Retina (tissue), 1 donor: ENCODE data around the gene C2CD5.
"Not testable (repeated sequence)": the region's sequence is repeated elsewhere in the genome, so short reads cannot be mapped to it uniquely, and the experiment has no call there.

Experiments used
- DNase-seq: peaks from one replicate; pipeline ENCODE4 v3.0.0-alpha.2; 2016

Gene C2CD5

DNA sequence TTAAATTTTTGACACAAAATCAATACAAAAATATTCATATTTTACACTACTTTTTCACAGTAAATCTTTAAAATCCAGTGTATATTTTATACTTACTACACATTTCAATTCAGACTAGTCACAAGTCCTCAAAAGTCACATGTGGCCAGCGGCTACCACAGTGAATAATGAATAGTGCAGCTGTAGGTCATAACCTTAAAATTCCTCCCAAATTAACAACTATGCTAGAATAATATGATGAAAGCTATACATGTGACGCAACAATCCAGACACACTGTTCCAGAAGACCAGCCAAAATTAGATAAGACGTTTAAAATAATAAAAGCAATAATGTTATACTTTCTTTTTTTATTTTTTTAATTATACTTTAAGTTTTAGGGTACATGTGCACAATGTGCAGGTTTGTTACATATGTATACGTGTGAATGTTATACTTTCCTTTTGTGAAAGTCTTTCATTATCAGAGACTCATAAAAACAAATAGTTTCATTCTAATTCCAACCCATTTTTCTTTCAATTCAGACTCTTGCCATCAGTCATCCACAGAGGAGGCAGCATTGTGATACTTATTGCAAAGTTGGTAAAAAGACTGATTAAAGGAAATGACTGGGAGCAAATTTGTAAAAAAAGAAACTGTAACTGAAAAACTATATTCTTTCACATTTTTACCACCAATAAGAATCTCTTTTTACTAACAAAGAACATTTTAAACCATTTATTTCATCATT, 67.0 kb downstream of the C2CD5 start:
- DNase-seq = no peak

DNA sequence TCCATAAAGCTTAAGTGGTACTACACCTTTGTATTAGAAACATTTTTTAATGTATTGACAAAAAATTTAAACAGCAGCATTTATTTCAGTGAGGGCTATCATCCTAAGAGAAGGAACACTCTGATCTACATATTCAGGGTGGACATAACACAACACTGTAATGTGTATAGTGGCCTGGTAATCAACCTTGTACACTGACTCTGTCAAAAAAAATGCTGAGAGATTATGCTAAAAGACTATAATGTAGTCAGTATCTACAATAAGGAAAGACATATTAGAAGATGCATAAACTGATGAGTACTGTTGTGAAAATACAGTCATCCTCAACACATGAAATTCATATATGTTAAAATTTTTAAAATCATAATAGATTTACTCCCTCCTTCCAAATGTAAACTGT, 68.2 kb downstream of the C2CD5 start:
- no peak for DNase-seq

DNA sequence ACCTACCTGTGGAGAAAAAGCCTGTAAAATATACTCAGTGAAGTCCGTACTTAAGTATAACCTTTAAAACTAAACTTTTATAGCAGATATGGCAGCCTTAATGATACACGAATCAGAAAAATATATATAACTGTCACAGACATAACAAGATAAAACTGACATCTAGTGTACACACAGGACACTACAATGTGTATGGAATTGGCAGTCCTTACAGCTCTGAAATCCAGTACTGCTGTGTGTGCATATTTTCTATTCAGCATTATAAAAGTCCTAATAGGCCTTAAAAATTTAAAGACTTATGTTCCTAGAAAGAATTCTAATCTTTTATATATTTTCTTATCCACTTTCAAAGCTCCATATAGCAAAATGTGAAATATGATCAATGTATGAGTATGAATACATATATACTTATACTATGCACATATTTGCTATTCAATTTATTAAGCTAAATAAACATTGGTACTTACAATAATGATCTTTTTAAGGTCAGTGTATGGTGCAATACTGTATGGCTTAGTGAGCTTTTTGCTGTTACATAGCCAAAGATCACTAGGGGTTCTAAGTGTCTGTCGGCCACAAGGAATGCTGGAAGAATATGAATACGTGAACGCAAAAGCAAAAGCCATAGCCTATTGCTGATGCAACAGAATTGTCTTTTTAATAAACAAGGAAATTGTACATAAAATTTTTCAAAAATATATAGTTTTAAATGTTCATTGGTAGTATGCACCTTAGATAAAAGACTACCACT, 69.2 kb downstream of the C2CD5 start:
- no peak for DNase-seq

DNA sequence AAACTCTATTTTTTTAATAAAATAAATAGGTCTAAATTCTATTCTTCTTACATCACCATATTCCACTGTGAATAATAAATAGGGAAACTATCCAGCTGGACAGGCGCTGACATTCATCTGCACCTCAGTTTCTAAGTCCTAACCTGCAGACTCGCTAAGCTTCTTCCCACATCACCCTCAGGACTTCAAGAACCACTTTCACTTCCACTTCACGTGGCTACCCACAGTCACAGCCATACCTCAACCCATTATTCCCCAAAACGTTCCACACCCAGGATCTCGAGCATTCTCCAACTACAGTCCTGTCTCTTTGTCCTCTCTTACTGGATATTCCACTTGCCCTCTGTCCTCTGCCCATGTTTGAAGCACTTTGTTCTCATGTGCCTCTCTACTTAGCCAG, 71.1 kb downstream of the C2CD5 start:
- DNase-seq = no peak

DNA sequence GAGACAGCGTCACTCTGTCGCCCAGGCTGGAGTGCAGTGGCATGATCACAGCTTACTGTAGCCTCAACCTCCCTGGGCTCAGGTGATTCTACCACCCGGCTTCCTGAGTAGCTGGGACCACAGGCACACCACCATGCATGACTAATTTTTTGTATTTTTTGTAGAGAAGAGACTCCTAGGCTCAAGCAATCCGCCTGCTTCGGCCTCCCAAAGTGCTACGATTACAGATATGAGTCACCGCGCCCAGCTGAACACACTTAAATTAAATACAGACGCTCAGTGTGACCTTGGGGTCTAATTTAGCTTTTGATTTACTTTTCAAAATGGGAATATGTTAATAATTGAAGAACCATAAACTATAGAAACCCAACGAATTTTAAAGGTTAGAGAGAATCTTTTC, 77.2 kb downstream of the C2CD5 start:
- DNase-seq = no peak

DNA sequence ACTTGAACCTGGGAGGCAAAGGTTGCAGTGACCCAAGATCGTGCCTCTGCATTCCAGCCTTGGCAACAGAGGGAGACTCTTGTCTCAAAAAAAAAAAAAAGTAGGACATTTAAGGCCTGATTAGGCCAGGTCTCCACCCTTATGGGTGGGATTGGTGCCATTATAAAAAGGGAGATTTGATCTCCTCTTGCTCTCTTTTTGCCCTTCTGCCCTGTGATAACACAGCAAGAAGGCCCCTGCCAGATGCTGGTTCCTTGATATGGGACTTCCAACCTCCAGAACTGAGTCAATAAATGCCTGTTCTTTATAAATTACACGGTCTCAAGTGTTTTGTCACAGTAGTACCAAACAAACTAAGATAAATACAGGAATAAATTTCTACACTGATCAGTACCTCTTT, 81.0 kb downstream of the C2CD5 start:
- DNase-seq = no peak

DNA sequence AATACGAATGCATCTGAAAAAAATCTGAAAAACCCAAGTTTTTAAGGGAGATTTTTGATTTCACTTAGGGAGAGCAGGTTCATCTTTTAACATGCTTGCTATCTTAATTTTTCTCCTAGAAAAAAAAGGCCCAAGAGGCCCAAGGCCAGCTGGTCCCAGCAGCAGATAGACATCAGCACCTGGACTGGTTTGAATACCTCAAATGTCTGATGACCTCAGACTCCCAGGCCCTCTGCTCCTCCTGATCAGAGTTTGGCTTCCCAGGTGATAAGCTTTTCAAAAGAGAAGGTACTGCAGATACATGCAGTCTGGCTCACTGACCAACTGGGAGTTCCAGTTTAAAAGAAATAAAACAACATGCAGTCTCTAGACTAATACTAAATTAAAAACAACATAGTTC, 82.6 kb downstream of the C2CD5 start:
- no peak for DNase-seq

DNA sequence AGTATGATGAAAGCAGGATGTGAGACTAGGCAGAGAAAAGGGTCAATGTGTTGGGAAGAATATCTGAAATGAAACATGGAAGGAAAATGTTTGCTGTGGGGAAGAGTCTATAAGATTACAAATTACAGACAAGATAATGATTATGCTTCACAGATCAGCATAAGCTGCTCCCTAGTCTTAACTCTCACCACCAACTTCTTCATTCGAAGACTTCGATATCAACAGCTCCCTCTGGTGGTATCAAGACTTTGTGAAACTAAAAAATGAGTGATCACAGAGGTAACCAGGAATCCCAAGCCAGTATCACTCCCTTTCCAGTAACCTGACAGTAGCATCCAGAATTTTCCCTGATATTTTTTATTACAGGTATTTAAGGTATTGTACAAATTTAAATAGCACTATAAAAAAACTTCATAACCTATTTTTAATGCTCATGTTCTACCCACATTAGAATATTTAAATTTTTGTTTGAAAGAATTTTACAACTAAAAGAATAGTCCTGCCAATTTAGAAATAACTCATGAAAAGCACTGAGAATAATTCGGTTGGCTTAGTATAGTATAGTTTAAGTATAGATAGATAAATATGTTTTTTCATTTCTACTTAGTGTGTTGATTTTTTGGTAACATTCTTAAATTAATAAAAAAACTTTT, 84.4 kb downstream of the C2CD5 start:
- DNase-seq = no peak

DNA sequence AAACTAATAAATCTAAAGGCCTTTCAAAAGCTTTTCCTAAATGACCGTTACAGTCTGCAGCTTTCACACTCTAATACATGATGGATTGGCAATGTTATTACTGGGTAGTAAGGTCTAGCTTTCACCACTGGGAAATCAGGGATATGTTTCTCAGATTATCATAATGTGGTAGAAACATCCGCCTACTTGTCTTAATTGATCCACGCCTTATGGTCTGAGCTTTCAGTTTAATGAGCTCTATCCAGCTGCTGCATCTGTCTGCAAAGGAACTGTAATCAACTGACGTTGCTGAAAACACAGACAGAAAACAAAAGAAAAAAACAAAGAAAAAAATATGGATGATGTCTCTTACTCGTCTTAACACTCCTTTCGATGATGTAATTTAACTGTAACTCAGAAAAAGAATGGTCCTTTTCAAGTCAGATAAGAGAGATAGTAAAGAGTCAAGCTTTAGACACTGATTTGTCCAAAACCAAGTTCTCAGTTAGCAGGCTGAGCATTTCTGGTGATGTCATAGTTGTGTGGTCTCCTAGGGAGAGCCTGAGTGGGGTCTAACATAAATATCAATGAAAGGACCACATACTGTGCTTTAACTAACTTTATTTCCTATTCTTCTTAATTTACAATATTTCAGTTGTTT, 85.9 kb downstream of the C2CD5 start:
- no peak for DNase-seq

DNA sequence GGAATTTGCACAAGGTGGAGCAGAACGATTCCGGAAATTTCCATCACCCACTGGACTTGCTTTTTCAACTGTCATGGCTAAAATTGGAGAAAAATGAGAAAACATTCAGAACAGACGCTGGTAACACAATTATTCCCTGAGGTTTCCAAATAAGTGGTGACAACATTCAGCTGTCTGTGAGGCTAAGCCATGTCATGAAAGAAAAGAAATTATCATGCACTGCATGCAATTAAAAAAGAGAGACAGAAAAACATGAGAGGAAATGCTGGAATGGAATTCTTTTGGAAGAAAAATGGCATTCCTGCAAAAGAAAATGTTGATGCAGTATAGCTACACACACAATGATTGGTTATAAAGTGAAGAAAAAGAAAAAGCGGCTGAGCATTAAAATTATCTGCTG, 87.3 kb downstream of the C2CD5 start:
- DNase-seq = no peak

DNA sequence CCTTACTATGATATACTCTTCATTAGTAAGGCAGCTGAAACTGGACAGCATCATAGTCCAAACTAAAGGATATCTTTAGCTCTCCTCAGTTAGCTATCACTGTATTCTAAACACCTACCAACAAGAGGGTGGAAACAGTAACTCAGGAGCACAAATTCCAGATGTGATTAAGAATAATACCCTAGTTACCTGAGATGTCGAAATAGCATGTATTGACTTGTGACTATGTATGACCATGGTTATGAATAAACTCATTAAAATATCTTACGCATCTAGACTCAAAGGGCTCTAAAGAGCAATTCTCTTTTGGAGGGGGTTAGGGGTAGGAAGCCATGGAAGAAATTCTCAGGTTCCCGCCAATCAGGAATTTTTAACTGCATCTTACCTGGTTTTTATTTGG, 90.8 kb downstream of the C2CD5 start:
- no peak for DNase-seq

DNA sequence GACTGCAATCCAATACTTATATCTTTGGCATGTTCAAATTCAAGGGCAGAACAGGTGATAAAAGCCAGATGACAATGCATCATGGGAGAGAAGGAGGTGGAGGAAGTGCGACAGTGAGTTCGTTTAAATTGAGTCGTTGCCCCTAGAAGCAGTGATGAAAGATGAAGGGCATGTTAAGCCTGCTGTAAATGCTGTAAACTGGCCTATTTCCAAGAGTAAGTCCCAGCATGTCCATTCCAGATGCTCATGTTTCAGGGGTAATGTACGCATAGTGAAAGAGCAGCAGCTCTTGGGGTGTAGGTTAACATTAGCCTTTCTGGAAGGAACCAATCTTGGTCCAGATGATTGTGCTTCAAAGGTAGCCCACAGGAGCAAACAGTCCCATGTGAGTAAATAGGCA, 97.1 kb downstream of the C2CD5 start:
- DNase-seq = no peak

DNA sequence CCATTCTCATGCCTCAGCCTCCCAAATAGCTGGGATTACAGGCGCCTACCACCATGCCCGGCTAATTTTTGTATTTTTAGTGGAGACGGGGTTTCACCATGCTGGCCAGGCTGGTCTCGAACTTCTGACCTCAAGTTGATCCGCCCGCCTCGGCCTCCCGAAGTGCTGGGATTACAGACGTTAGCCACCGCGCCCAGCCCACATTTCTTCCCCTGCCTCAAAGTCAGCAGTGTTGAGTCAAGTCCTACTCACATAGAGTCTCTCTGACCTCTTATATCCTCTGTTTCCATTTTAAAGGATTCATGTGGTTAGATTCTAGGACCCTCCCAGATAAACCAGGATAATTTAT, 100.1 kb downstream of the C2CD5 start:
- DNase-seq = not testable (repeated sequence)

DNA sequence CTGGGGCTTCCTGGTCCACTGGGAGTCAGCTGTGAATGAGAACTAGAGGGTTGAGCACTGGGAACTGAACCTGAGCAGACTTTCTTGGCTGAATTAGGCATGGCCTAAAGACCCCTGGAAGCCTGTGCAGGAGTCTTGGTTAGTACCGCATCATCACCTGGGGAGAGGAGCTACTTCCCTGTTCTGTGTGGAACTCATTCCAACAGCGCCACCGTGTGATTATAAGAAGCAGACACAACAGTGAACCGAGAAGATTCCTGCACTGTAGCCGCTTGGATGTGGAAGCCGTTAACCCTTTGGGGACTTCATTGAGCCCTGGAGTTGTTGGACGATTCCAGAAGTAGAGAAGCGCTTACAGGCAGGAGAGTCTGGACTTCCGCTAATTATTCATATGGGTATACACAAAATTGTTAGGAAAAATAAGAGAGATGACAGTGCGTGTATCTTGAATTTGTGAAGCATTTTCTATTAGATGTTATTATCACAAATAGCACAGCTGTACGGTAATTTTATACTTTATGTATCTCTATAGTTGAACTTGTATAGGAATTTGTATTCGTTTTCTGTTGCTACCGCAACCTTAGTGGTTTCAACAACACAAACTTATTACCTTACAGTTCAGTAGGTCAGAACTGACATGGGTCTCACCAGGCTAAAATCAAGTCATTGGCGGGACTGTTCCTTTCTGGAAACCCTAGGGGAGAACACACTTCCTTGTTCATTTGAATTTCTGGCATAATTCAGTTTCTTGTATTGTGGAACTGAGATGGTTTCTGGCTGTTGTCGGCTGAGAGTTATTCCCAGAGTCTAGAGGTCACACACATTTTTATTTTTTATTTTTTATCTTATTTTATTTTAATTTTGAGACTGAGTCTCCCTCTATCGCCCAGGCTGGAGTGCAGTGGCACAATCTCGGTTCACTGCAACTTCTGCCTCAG, 100.7 kb downstream of the C2CD5 start:
- DNase-seq = peak; percentile 72

DNA sequence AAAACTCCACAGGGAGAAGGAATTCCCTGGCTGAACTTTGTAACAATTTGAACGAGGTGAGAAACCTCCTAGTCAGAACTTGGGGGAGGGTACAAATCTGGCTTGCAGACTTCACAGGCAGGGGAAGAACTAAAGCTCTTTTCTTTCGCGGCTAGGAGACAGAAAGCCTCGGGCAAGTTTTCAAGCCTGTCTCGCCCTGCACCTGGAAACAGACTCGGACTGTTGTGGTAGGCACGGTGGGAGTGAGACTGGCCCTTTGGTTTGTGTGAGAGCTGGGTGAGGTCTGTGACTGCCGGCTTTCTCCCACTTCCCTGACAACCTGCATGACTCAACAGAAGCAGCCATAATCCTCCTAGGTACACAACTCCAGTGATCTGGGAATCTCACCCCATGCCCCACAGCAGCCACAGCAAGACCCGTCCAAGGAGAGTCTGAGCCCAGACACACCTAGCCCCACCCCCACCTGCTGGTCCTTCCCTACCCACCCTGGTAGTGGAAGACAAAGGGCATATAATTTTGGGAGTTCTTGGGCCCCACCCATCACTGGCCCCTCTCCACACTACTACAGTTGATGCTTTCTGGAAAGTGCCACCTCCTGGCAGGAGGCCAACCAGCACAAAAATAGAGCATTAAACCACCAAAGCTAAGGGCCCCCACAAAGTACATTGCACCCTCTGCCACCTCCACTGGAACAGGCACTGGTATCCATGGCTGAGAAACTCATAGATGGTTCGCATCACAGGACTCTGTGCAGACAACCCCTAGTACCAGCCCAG, 107.1 kb downstream of the C2CD5 start:
- no peak for DNase-seq

DNA sequence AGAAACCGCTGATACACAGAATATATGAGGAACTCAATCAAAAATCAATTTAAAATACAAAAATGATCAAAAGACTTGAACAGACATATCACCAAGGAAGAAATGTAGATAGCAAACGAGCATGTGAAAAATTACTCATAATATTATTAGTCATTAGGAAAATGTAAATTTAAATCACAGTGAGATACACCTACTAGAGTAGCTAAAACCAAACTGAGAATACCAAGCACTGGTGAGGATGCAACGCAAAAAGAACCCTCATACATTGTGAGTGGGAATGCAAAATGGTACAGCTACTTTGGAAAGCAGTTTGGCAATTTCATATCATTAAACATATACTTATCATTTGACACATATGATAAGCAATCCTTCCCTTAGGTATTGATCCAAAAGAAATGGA, 108.8 kb downstream of the C2CD5 start:
- no peak for DNase-seq

DNA sequence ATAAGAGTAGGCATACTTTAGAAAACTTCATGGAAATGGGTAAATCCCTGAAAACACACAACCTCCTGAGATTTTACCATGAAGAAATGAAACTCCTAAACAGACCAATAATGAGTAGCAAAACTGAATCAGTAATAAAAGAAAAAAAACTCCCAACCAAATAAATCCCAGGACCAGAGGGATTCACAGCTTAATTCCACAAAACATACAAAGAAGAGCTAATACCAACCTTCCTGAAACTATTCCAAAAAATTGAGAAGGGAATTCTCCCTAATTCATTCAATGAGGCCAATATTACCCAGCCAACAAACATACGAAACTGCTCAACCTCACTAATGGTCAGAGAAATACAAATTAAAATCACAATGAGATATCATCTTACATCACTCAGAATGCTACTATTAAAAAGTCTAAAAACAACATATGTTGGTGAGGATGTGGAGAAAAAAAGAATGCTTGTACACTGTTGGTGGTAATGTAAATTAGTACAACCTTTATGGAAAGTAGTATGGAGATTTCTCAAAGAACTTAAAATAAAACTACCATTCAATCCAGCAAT, 112.6 kb downstream of the C2CD5 start:
- DNase-seq = no peak

DNA sequence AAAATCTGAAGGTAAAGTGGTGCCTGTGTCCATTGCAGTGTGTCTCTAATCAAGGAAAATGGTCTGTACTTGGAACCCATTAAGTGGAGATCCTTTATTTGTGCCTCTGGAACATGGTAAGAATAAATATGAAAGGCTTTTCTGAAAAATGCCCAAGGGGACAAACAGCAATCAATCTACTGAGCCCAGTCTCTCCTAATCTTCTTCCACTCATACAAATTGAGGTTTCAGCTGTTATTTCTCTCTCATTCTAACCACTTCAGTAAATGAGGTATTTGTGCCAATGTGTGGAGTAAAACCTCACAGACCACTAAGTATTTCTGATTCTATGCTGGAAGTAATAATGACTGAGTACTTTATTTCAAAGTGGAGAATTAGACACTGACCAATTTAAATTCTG, 127.5 kb downstream of the C2CD5 start:
- no peak for DNase-seq

DNA sequence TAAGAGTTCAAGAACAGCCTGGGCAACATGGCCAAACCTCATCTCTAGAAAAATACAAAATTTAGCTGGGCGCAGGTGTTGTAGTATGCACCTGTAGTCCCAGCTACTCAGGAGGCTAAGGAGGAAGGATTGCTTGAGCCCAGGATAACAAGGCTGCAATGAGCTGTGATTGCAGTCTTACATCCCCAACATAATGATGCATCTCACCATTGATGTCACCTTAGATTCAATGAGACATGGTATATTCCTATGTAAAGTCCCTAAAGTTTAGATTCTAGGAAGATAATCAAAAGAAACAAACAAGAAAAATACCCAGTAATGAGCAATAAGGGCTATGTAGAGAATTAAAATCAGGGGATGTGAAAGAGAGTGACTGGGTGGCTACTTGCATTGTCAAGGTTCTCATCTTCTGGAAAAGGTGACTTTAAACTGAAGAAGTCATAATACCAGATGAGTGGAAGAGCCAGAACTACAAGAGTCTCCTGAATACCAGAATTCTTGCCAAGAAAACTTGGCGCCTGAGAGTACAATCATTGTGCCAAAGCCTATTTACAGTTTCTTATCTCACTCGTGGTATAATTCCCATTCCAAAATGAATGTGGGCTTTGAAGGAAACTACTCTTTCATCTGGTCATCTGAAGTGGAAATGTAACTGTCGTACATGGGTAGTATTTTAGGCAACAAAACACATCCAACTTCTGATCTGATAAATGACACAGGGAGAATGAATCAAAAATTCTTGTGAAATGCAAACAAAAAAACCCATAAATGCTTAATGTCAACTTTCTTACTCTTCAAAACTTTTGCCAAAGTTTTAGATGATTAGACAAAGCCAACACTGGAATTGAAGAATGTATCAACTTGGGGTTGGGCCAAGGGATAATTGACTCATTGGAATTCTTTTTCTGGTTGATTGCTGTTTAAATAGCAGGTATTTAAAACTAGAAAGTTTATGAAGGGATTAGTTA, 128.7 kb downstream of the C2CD5 start:
- no peak for DNase-seq

DNA sequence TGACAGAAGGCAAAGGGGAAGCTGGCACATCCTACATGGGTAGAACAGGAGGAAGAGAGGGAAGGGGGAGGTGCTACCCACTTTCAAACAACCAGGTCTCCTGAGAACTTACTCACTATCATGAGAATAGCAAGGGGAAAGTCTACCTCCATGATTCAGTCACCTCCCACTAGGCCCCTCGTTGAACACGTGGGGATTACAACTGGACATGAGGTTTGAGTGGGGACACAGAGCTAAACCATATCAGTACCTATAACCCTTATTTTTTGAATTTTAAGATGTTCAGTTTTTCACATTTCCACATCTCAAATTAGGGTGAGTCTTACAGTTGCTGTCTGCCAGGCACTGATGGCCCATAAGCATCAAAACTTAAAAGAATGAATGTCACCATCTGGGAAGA, 129.6 kb downstream of the C2CD5 start:
- no peak for DNase-seq
